HG03521 (cell line): ENCODE measurements around the gene NAV2.

ENCODE experiments used
- ATAC-seq: cut with Tn5 transposase; IDR thresholded peaks from one replicate; pipeline ENCODE4 v1.9.1; 2021; ENCODE audit warnings: mild to moderate bottlenecking, moderate library complexity; ENCODE audit not compliant: unreplicated experiment

Gene NAV2

DNA sequence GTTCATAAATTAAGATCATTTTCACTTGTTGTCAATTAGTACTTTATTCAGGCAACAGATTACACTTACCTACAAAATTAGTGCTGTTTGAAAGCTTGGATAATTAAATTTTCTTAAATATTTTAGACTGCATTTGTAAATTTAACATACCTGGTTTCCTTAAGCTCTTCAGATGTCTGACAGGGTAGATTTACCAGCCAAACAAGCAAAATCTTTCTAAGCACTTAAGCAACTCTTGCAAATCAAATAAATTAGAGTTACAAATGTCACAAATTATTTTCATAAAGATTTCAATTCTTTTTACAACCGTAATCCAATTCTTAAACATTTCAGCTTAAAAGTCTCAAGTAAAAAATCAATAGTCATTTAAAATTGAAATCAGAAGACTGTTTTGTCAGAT is 317.8 kb downstream of the NAV2 start:
- ATAC-seq = no peak

DNA sequence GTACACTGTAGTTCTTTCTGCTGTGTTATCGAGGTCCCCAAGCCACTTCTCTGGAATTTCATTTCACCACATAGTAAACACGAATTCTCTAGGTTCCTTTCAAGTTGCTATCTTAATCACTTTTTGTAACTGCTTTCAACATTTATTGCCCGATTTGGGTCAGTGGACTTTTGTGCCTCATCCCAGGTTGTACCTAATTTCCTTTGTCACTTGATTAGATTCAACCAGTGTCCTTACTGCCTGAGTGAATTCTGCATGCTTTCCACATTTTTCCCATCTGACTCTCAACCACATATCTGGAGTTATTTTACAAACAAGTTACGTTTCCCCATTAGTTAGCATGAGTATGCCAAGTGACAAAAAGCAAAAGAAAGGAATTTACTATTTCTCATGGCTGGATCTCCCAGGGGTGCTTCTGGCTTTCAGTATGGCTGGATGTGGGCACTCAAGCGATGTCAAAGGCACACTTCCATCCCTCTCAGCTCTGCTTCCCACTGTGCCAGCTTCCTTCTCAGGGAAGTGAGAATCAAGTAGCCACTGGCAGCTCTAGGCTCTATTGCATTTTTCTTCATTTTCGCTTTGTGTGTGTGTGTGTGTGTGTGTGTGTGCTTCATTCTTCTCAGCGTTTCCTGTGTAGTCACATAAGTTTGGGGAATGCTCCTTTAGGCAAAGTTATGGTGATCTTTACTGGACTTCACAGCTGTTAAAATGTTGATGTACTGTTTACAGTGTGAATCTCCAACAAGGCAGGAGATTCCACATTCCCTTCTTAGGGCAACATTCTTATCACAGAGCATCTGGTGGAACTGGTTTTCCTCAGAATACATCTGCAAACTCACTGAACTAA is 318.7 kb downstream of the NAV2 start:
- no peak for ATAC-seq

DNA sequence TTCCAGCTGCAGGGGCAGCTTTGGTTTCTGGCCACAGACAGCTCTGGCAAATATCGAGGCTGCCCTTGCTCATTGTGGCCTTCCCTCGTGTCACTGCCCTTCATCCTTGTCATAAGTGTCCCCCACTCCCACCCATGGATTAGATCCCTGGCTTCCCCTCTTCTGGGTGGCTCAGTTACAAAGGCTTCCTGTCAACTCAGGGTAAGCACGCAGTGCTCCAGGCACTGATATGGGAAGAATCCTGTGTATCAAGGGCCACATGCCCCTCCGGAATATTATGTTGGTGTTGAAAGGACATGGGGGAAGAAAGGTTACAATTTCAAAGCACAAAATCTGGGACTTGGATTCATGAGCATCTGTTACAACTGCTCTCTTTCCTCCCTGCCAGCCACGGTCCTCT is 319.5 kb downstream of the NAV2 start:
- no peak for ATAC-seq

DNA sequence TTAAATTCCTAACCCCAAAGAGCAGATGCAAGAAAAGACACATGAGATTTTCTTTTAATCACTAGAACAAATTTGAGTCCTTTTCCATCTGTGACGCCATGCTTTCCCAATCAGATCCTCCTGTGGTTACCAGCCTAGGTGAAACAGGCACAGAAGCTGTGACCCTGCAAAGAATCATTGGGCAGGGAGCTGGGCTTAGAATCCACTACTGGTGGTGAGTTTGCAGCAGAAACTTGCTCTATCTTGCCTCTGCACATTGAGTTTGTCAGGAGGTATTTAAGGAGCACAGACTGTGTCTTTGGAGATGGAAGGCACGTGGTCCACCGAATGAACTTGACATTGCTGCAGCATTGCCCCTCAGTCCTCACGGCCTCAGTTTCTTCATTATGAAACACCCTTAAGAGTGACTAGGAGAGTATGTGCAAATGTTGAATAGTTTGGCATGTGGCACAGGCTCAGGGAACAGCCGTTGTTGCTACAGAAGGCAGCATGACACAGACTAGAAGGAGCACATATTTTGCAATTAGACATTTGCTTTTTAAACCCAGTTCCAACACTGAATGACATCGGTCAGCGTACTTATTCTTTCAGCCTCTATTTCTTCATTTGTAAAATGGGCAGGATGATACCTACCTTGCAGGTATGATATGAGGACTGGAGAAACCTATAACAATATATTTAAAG is 320.1 kb downstream of the NAV2 start:
- no peak for ATAC-seq

DNA sequence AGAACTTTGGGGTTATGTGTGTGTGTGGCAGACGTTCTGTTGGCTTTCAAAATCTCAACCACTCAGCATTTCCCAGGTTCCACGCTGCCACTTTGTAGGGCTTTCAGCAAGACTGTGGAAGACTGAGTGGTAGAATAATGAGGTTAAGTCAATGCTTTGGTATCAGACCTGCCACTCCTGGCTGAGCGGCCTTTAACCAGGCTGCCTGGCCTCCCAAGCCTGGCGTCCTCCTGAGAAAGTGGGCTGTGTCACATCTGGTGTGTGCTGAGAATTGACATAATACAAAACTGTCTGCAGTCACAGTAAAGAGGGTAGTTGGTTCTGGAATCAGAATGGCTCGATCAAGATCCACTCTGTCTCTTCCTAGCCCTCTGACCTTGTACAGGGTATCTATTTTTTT is 321.2 kb downstream of the NAV2 start:
- ATAC-seq = no peak

DNA sequence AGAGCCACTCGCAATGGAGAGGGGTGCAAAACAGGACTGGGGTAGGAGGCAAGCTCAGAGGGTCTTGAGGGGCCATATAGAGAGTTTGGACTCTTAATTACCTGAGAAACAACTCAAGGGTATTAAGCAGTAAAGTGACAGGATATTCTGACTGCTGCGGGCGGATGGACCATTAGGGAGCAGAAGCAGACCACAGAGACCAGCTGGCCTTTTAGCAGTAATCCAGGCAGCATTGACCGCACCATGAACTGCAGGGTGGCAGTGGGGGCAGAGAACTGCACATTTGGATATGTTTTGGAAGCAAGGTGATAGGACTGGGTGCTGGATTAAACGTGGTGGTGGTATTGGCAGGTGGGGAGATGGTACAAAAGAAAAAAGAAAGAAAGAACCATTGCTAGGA is 322.3 kb downstream of the NAV2 start:
- no peak for ATAC-seq

DNA sequence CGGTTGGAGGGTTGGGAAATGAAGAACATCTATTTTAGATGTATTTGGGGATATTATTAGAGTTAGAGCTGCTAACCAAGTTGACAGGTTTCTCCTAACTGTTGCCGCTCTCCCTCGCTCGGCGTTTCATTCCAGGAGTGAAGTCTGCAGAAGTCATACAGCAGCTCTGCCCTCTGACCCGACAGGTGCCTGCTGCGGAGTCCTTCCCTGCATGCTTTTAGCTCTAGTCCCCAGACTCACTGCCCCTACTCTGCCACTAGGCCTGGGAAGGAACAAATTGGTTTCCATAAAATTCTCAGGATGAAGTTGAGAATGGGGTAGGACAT is 322.7 kb downstream of the NAV2 start:
- no peak for ATAC-seq

DNA sequence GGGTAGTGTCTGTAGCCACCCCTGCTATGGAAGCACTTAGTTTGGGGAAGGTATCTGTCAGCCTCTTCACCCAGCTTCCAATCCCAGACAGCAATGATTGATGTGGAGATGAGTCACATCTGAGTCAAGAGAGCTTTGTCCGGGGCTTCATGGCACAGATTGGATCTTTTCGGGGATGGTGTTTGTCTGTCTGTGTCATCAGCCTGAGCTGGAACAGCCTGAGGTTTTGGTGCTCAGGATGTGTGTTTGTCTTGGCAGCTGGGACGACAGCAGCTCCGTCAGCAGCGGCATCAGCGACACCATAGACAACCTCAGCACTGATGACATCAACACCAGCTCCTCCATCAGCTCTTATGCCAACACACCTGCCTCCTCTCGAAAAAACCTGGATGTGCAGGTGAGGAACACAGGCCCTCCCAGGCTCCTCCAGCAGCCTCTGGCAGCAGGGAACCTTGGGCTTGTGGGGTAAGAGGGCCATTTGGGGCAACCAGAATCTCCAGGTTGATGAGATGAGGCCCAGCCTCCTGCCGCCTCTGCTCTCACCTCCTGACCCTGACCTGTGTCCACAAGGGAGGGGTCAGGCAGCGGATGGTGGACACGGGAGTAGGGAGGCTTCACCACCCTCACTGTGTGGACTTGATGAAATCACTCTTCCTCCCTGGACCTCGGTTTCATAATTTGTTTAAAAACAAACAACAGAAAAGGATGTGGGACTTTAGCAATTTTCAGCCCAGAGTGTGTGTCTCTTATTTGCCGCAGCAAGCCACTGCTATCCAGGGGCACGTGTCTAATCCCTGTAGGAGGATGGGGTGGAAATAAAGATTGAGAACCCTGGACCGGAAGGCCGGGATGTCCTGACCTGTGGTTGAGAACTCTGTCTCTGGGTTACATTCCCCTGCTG is 323.3 kb downstream of the NAV2 start:
- ATAC-seq = no peak

DNA sequence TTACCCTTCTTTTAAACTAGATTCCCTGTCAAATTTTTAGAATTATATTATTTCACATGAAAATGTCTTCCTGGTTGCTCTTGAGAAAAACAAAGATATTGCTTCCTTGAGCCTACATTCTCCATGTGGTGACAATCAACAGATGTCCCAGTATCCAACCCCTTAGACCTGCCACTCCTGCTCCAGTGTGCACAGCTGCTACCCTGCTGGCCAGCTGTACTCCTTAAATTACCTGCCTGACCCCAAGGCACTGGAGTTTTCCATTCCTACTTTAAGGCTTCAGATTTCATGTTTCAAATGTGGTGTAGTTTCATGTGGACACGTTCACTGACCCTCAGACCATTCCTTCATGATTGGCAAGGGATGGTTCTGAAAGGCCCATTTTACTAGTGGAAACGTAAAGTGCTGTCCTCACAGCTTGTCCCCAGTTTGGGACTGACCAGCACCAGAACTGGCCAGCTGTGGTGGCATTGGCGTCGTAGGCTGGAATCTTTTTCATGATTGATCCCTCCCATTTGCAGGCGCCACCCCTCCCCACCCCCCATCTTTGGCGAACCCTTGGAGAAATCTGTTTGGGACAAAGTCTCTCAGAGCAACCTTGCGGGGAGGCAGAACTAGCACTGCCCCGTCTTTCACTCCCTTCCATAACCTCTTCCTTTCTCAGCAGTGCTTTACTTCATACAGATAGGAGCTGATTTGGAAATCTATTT is 324.1 kb downstream of the NAV2 start:
- no peak for ATAC-seq

DNA sequence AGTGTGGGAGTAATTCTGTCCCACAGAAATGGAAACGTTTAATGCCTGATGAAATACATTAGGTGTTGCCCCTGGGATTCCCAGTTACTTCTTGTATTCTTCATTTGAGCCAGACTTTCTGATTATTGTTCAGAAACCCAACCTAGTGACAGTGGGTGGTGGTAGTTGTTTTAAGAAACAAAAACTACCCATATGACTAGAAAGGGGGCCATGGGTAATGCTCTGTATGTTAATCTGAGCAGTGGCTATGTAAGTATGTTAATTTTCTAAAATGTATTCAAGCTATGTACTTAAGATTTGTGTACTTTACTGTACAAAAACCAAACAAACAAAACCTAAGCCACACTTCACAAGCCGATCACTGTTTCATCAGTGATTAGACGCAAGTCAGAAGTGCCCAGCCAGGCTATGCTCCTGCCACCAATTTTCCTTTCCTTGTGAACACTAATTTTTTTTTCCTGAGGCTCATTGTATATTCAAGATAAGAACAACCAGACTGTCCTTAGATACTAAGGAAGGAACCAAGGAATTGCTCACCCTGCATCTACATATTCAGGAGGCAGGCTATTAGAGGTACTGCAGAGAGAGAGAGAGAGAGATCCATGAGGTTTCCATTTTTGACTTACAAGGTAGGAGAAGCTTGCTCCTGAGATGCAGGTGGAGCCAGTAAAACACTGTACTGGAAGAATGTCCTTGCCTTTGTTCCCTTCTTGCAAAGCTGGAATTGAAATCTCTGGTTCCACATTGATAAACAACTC is 324.9 kb downstream of the NAV2 start:
- ATAC-seq = no peak

DNA sequence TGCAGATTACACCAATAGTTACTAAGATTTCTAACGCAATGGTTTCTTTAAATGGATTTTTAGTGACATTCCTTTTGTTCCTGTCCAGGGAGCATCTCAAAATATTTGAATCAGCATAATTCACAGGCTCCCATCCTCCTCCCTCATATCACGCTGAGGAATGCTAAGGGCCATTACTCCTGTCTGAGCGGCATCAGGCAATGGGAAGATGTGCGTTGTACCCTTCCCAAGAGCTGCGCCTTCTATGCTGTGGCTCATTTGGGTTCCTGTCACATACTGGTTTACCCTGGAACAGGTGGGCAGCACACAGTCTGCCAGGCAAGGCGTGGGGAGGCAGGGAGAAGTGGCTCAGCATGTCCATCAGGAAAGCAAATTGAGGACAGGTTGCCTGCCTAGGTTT is 325.8 kb downstream of the NAV2 start:
- ATAC-seq = no peak

DNA sequence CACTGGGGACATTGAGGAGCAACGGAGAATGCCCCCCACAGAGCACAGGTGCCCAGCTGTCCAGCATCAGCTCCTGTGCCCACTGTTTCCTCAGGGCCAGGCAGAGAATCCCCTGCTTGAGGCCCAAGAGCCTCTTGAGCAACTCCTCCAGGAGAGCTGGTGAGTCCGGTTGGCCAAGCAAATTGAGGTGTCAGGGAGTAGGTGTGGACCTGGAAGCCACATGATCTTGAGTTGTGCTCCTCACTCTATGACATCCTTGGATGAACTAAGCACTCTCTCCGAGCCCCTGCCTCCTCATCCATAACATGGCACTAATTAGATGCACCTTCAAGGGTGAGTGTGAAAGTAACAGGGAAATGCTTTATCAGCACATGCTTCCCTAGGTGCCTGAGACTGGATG is 326.3 kb downstream of the NAV2 start:
- ATAC-seq = no peak

DNA sequence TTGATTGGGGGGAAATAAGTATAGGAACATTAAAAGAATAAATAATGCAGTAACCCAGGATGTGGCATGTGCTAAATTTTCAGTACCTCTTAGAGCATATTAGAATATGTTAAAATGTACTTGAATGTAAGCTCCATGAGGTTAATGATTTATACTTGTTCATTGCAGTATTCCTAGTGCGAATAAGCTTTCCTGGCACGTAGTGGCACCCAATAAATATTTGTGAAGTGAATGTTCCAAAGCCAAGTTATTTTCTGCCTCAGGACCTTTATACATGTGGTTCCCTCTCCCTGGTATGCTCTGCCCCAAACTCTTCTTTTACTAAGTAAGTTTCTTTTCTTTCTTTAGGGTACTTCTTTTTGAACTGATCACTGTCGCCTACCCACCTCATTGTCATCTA is 328.9 kb downstream of the NAV2 start:
- no peak for ATAC-seq

DNA sequence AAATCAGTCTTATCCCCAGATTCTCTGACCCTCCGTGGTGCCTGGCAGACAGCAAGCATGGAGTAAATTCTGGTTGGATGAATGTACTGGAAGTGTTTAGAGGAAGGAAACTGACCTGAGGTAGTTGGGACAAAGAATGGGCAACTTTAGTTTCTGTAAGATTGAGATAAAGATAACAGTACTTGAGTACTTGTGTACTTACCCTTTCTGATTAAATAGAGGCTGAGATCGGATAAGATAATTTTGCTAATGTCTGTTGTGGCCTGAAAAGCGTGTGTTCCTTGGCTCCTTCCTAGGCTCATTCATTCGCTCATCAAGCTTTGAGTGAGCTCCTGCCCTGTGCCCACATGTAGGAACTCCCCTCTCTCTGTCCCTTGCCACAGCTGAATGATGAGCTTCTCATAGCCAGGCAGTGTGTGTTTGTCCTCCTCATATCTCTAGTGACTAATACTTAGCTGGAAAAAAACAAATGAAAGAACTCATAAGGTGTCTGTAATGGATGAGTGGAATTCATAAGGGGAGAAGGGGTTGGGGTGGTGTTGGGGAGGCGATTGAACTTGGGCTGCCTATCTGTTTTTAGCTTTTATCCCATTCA is 329.5 kb downstream of the NAV2 start:
- ATAC-seq = no peak

DNA sequence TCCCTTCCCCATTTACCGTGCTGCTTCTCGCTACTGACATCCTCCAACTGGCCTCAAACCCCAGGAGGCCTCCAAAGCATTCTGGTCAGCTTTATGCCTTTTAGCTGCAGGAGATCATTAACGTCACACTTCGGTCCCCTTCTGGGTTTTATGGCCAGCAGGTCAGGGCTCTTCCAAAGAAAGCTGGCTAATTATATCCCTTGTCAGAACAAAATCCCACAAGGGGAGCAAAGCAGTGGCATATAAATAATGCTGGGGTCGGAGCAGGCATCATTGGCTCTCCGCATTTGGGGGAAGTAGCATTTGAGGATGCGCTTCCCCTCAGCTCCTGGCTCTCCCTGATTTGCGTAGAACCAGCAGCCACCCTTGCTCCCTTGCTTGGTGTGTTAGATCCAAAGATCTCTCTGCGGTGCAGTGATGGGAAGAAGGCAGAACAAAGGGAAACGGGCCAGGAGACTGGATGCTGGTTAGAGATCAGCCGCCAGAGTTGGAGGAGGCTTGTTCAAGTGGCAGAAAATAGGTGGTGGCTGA is 330.2 kb downstream of the NAV2 start:
- no peak for ATAC-seq

DNA sequence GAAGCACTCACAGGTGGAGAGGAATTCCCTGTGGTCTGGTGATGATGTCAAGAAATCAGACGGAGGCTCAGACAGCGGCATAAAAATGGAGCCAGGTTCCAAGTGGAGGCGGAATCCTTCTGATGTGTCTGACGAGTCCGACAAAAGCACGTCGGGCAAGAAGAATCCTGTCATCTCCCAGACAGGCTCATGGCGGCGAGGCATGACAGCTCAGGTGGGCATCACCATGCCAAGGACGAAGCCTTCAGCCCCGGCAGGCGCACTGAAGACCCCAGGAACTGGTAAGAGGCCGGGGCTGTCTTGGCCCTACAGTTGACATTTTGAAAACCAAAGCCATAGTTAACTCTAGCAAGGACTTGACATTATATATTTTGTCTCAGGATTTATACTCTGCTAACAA is 331.4 kb downstream of the NAV2 start:
- ATAC-seq = no peak

DNA sequence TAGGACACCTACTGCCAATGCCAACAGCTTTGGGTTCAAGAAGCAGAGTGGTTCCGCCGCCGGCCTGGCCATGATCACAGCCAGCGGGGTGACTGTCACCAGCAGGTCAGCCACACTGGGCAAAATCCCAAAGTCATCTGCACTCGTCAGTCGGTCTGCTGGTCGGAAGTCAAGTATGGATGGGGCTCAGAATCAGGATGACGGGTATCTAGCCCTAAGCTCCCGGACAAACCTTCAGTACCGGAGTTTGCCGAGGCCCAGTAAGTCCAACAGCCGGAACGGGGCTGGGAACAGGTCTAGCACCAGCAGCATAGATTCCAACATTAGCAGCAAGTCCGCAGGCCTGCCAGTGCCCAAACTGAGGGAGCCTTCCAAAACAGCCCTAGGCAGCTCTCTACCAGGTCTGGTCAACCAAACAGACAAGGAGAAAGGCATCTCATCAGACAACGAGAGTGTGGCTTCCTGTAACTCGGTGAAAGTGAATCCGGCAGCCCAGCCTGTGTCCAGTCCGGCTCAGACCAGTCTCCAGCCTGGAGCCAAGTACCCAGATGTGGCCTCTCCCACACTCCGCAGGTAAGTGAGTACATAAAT is 332.6 kb downstream of the NAV2 start:
- ATAC-seq = no peak

DNA sequence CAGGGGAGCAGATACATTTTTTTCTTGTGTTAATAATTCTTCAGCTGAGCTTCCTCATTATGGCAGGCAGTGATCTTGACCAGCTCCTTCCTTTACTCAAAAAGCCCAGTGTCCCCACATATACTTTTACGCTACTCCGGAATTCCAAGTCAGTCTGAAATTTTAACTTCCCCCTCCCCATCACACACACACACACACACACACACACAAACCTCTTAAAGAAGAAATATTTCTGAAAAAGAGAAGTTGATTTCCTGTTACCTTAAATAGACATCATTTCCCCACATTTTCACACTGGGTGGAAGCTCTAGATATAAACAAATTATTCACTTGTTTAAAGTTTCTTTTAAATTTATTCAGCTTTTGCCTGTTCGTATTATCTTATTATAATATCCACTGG is 333.8 kb downstream of the NAV2 start:
- no peak for ATAC-seq

DNA sequence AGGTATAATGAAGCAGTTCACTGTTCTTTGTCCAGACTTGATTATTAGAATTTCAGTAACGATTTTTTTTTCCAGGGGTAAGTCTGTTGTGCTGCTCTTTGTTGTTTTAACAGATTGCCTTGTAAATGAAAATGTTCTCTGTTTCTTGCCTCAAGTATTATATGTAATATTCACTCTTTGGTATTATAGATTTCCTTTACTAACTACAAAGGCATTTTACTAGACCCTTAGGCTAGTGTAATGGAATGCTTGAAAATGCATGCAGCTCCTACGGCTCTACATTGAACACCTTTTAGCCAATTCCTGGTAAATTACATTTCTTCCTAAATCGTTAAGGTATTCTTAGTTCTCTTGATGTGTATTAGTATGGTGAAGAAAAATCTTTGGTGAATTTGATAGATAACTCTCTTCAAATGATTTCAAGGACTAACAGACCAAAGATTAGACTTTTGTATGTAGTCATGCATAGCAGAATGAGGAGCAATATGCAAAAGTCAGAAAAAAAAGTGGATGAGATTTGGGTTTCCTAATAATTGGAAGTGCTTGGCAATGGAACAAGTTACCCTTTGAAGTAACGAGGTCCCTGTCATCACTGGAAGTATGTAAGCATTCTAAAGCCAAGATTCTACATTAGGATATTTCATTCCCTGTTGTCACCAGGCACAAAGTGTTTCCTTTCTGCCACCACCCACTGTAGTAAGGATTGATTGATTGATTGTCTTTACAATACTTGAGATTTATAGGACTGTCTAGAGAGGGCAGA is 334.6 kb downstream of the NAV2 start:
- no peak for ATAC-seq
